Stomach (tissue), 4 donors: ENCODE measurements around the gene LHX5.

ENCODE experiments used
- EP300 ChIP-seq: sonication (generic); formaldehyde crosslinking; IDR thresholded peaks from one replicate; pipeline ENCODE4 v1.6.1; 2017; ENCODE audit warnings: antibody characterized with exemption
- TF ChIP-seq, protein P1 (sequence below), 7 experiments: fragments of 450-650 bp in 4 of 7; fragments of 200-600 bp in 3 of 7; sonication (generic) in 3 of 7; IDR thresholded peaks; one replicate each; pipeline ENCODE4 v1.5.1; 2016 to 2019; ENCODE audit warnings: antibody characterized with exemption in 7 of 7, control low read depth in 2 of 7, mild to moderate bottlenecking in 1 of 7

- TF ChIP-seq, protein P1, sequence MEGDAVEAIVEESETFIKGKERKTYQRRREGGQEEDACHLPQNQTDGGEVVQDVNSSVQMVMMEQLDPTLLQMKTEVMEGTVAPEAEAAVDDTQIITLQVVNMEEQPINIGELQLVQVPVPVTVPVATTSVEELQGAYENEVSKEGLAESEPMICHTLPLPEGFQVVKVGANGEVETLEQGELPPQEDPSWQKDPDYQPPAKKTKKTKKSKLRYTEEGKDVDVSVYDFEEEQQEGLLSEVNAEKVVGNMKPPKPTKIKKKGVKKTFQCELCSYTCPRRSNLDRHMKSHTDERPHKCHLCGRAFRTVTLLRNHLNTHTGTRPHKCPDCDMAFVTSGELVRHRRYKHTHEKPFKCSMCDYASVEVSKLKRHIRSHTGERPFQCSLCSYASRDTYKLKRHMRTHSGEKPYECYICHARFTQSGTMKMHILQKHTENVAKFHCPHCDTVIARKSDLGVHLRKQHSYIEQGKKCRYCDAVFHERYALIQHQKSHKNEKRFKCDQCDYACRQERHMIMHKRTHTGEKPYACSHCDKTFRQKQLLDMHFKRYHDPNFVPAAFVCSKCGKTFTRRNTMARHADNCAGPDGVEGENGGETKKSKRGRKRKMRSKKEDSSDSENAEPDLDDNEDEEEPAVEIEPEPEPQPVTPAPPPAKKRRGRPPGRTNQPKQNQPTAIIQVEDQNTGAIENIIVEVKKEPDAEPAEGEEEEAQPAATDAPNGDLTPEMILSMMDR (IDR thresholded peaks at IDR 0.05), result no peak
- TF ChIP-seq EP300, result no peak
Observed at GRCh38 chr12:113515082-113515856, 43.6 kb upstream of the LHX5 start.
